H1 (cell line): ENCODE data around the gene ZNF532. TPM values are rescaled to one million over a fixed set of nuclear protein-coding genes. Genes with fewer than 3 reads are reported as not detected.

ENCODE experiments used
- CTCF ChIA-PET: fragments of 300-600 bp; sonication (Branson Sonifier 250); formaldehyde crosslinking; loops from one replicate; lab custom pipeline; 2021; ENCODE audit not compliant: partially characterized antibody; lab: Charles Lee
- POLR2A ChIA-PET: fragments of 300-600 bp; sonication (Branson Sonifier 250); formaldehyde crosslinking; loops from one replicate; lab custom pipeline; 2021; ENCODE audit warnings: inconsistent platforms; ENCODE audit not compliant: partially characterized antibody; lab: Charles Lee
- DNase-seq, 2 experiments: peaks; one replicate each; pipeline versions ENCODE4 v3.0.0 to v3.0.0-alpha.2; 2010 to 2022; ENCODE audit warnings: low spot score in 2 of 2, low read depth in 1 of 2, mixed read lengths in 1 of 2
- FAIRE-seq: peaks from 2 replicates; lab custom pipeline; 2011; peaks lifted over from hg19 to GRCh38; lab: Jason Lieb, UNC
- H2AFZ ChIP-seq: 2 replicates; pipeline ENCODE4 v1.8.1; 2012; ENCODE audit warnings: low read length, inconsistent platforms
- H2AK5ac ChIP-seq: 2 replicates; pipeline ENCODE4 v1.6.1; 2013; ENCODE audit warnings: low read depth, low read length
- H2BK120ac ChIP-seq: replicated peaks from 2 replicates; pipeline ENCODE3; 2013; ENCODE audit warnings: low read depth, low read length, inconsistent platforms
- H2BK12ac ChIP-seq: 2 replicates; pipeline ENCODE4 v1.6.1; 2013; ENCODE audit warnings: low read depth, low read length
- H2BK15ac ChIP-seq: 2 replicates; pipeline ENCODE4 v1.6.1; 2013; ENCODE audit warnings: low read length
- H2BK20ac ChIP-seq: 2 replicates; pipeline ENCODE4 v1.6.1; 2013; ENCODE audit warnings: low read length
- H2BK5ac ChIP-seq: 2 replicates; pipeline ENCODE4 v1.6.1; 2013; ENCODE audit warnings: low read depth, low read length
- H3K14ac ChIP-seq: 2 replicates; pipeline ENCODE4 v1.6.1; 2013; ENCODE audit warnings: inconsistent platforms; ENCODE audit not compliant: insufficient read length
- H3K18ac ChIP-seq: 2 replicates; pipeline ENCODE4 v1.6.1; 2013; ENCODE audit warnings: low read length; ENCODE audit errors: extremely low read depth
- H3K23ac ChIP-seq: 2 replicates; pipeline ENCODE4 v1.6.1; 2013; ENCODE audit warnings: inconsistent platforms; ENCODE audit not compliant: insufficient read length
- H3K23me2 ChIP-seq: 2 replicates; pipeline ENCODE4 v1.6.1; 2013; ENCODE audit warnings: low read depth, low read length
- H3K27ac ChIP-seq: 2 replicates; pipeline ENCODE4 v1.6.1; 2011; ENCODE audit warnings: low read depth, low read length, inconsistent platforms
- H3K27me3 ChIP-seq, 4 experiments: replicated peaks in 1 of 4; 1 replicate in 1 of 4; 2 replicates in 3 of 4; pipeline versions ENCODE4 v1.6.1 to v1.8.1; 2011 to 2013; ENCODE audit warnings: low read length in 3 of 4, mild to moderate bottlenecking in 3 of 4, inconsistent platforms in 2 of 4, mixed read lengths in 2 of 4, moderate library complexity in 1 of 4; ENCODE audit not compliant: control insufficient read depth in 3 of 4, insufficient read depth in 3 of 4; ENCODE audit errors: extremely low read depth in 1 of 4
- H3K36me3 ChIP-seq, 4 experiments: 2 replicates each; pipeline versions ENCODE4 v1.6.1 to v1.8.1; 2011 to 2013; ENCODE audit warnings: mild to moderate bottlenecking in 4 of 4, low read length in 3 of 4, moderate library complexity in 2 of 4, control low read depth in 1 of 4, inconsistent platforms in 1 of 4; ENCODE audit not compliant: insufficient read depth in 4 of 4, control insufficient read depth in 2 of 4
- H3K4ac ChIP-seq: replicated peaks from 2 replicates; pipeline ENCODE3; 2013; ENCODE audit warnings: low read length, low read depth, mixed read lengths, inconsistent platforms; ENCODE audit not compliant: insufficient read length
- H3K4me1 ChIP-seq, 4 experiments: replicated peaks in 1 of 4; 1 replicate in 1 of 4; 2 replicates in 3 of 4; pipeline versions ENCODE4 v1.6.1 to v1.8.1; 2011 to 2013; ENCODE audit warnings: low read length in 3 of 4, inconsistent platforms in 2 of 4, mixed read lengths in 1 of 4; ENCODE audit not compliant: insufficient read depth in 4 of 4, control insufficient read depth in 3 of 4
- H3K4me2 ChIP-seq, 2 experiments: 2 replicates each; pipeline versions ENCODE4 v1.6.1 to v1.8.1; 2011 to 2013; ENCODE audit warnings: low read depth in 2 of 2, low read length in 2 of 2, control low read depth in 1 of 2, inconsistent platforms in 1 of 2, mild to moderate bottlenecking in 1 of 2; ENCODE audit not compliant: insufficient read depth in 1 of 2
- H3K4me3 ChIP-seq, 4 experiments: fragments of 200-600, 300-600 bp in 1 of 4; sonication (generic), shearing (Covaris generic), sonication (Bioruptor Twin) in 1 of 4; 2 replicates each; pipeline versions ENCODE4 v1.5.1 to v1.8.1; 2011 to 2016; ENCODE audit warnings: low read length in 4 of 4, low read depth in 3 of 4, control low read depth in 2 of 4, inconsistent platforms in 2 of 4, mild to moderate bottlenecking in 2 of 4, mixed read lengths in 1 of 4, moderate library complexity in 1 of 4; ENCODE audit not compliant: insufficient read depth in 2 of 4; ENCODE audit errors: extremely low read depth in 1 of 4
- H3K56ac ChIP-seq: replicated peaks from 2 replicates; pipeline ENCODE3; 2013; ENCODE audit warnings: low read depth, mild to moderate bottlenecking, mixed read lengths, low read length, inconsistent platforms; ENCODE audit not compliant: insufficient read length
- H3K79me1 ChIP-seq: 2 replicates; pipeline ENCODE4 v1.6.1; 2013; ENCODE audit warnings: low read depth, low read length, control low read depth
- H3K79me2 ChIP-seq, 2 experiments: 2 replicates each; pipeline versions ENCODE4 v1.6.1 to v1.8.1; 2012 to 2013; ENCODE audit warnings: low read length in 2 of 2, mild to moderate bottlenecking in 2 of 2, inconsistent platforms in 1 of 2; ENCODE audit not compliant: insufficient read depth in 2 of 2, control insufficient read depth in 1 of 2
- H3K9ac ChIP-seq, 4 experiments: replicated peaks in 1 of 4; 1 replicate in 1 of 4; 2 replicates in 3 of 4; pipeline versions ENCODE4 v1.6.1 to v1.8.1; 2011 to 2013; ENCODE audit warnings: low read depth in 3 of 4, low read length in 3 of 4, control low read depth in 2 of 4, mild to moderate bottlenecking in 2 of 4, moderate library complexity in 2 of 4, inconsistent platforms in 1 of 4; ENCODE audit errors: extremely low read depth in 1 of 4
- H3K9me3 ChIP-seq, 2 experiments: 2 replicates each; pipeline versions ENCODE4 v1.6.1 to v1.8.1; 2012 to 2013; ENCODE audit warnings: mild to moderate bottlenecking in 2 of 2, moderate library complexity in 2 of 2, control low read depth in 1 of 2, inconsistent platforms in 1 of 2, low read depth in 1 of 2, low read length in 1 of 2, mixed read lengths in 1 of 2; ENCODE audit not compliant: insufficient read depth in 2 of 2
- H4K20me1 ChIP-seq, 2 experiments: replicated peaks in 1 of 2; 2 replicates each; pipeline versions ENCODE3 to v1.8.1; 2011 to 2013; ENCODE audit warnings: inconsistent platforms in 2 of 2, low read length in 2 of 2, mild to moderate bottlenecking in 1 of 2; ENCODE audit not compliant: insufficient read depth in 2 of 2, control insufficient read depth in 1 of 2
- H4K5ac ChIP-seq: 2 replicates; pipeline ENCODE4 v1.6.1; 2013; ENCODE audit warnings: low read length, low read depth, mixed read lengths, inconsistent platforms; ENCODE audit not compliant: insufficient read length
- H4K8ac ChIP-seq: 2 replicates; pipeline ENCODE4 v1.8.0; 2013; ENCODE audit warnings: mild to moderate bottlenecking, moderate library complexity, low read length, inconsistent platforms; ENCODE audit not compliant: insufficient read depth; ENCODE audit errors: extremely low read depth
- H4K91ac ChIP-seq: replicated peaks from 2 replicates; pipeline ENCODE3; 2013; ENCODE audit warnings: low read length, mixed read lengths, inconsistent platforms; ENCODE audit not compliant: insufficient read length
- ASH2L ChIP-seq: fragments of 200-600, 300-600 bp; sonication (generic); IDR thresholded peaks from one replicate; pipeline ENCODE4 v1.7.1; 2017; ENCODE audit warnings: low read length
- CBX5 ChIP-seq: fragments of 300-800, 300-1000 bp; sonication (generic); IDR thresholded peaks from 2 replicates; pipeline ENCODE4 v1.7.1; 2016; ENCODE audit warnings: antibody characterized with exemption, low read length, low read depth
- CHD1 ChIP-seq: IDR thresholded peaks from 2 replicates; pipeline ENCODE4 v1.6.1; 2012; ENCODE audit warnings: low read depth, low read length, improper control_type of control experiment
- GTF2F1 ChIP-seq: IDR thresholded peaks from 2 replicates; pipeline ENCODE4 v1.6.1; 2012; ENCODE audit warnings: low read depth, low read length, improper control_type of control experiment, borderline replicate concordance
- HDAC6 ChIP-seq: IDR thresholded peaks from one replicate; pipeline ENCODE4 v1.7.1; 2012; ENCODE audit warnings: low read depth, mild to moderate bottlenecking, inconsistent platforms, low read length, moderate library complexity
- MAX ChIP-seq: IDR thresholded peaks from 2 replicates; pipeline ENCODE4 v1.6.1; 2012; ENCODE audit warnings: inconsistent platforms
- RAD21 ChIP-seq, 2 experiments: IDR thresholded peaks in 1 of 2; conservative IDR thresholded peaks in 1 of 2; 2 replicates each; pipeline ENCODE4 v1.6.1; 2011; ENCODE audit warnings: low read depth in 2 of 2, low read length in 2 of 2, improper control_type of control experiment in 1 of 2, inconsistent platforms in 1 of 2, mild to moderate bottlenecking in 1 of 2, moderate library complexity in 1 of 2
- RBBP5 ChIP-seq: IDR thresholded peaks from 2 replicates; pipeline ENCODE4 v1.7.1; 2012; ENCODE audit warnings: low read depth, mild to moderate bottlenecking, inconsistent platforms, low read length, moderate library complexity, borderline replicate concordance
- RXRA ChIP-seq: IDR thresholded peaks from 2 replicates; pipeline ENCODE4 v1.6.1; 2011; ENCODE audit warnings: low read depth, mild to moderate bottlenecking, low read length, moderate library complexity; ENCODE audit not compliant: insufficient read depth
- SIRT6 ChIP-seq: IDR thresholded peaks from one replicate; pipeline ENCODE4 v1.7.1; 2012; ENCODE audit warnings: low read length, inconsistent platforms
- SUZ12 ChIP-seq: fragments of 200-600 bp; sonication (generic); IDR thresholded peaks from 2 replicates; pipeline ENCODE4 v1.6.1; 2012; ENCODE audit warnings: mild to moderate bottlenecking, inconsistent platforms, low read length, moderate library complexity, mixed read lengths
- TEAD4 ChIP-seq: IDR thresholded peaks from 2 replicates; pipeline ENCODE4 v1.6.1; 2012; ENCODE audit warnings: low read depth, low read length, inconsistent platforms, mixed read lengths
- USF2 ChIP-seq: IDR thresholded peaks from 2 replicates; pipeline ENCODE4 v1.6.1; 2011; ENCODE audit warnings: low read length, improper control_type of control experiment
- WGBS, 2 experiments: shearing (Covaris generic) in 1 of 2; methylation state at CpG; one replicate each; pipeline versions ENCODE4 v1.1.6 to v1.1.7; 2013 to 2015; ENCODE audit warnings: low lambda C conversion rate in 2 of 2, mixed read lengths in 2 of 2, inconsistent platforms in 1 of 2, low coverage in 1 of 2, missing lambda C conversion rate in 1 of 2; ENCODE audit not compliant: insufficient replicate concordance in 2 of 2, insufficient coverage in 1 of 2, insufficient read length in 1 of 2; ENCODE audit errors: extremely low coverage in 1 of 2, missing lambda C conversion rate in 1 of 2; 5-methylcytosine and 5-hydroxymethylcytosine counted together
- polyA plus RNA-seq, 7 experiments: library from polyadenylated mRNA; depleted of rRNA in 3 of 7; stranded (reverse) in 5 of 7; unstranded in 2 of 7; fragments of >200 nt in 5 of 7; fragments of 200-250 nt in 2 of 7; gene quantifications; 1 replicate in 5 of 7; 2 replicates in 1 of 7; 4 replicates in 1 of 7; pipeline versions ENCODE4 v1.2.1 to v1.2.3, GENCODE V29; 2011 to 2013; ENCODE audit warnings: missing spikeins in 2 of 7, mixed read lengths in 2 of 7
- total RNA-seq: library from RNA; stranded (reverse); fragmentation: NEBNext Ultra II Directional; extraction: Animal tissue kit (Norgen Biotek cat#: 25700); gene quantifications from 2 replicates; pipeline ENCODE4 v1.2.1, GENCODE V29; 2021

Gene ZNF532
- total and polyA plus RNA-seq, 2 of the 8 experiments (the other 6 are each of a cell fraction or from before 2014, with no cell fraction given), result 143 to 240 TPM

DNA sequence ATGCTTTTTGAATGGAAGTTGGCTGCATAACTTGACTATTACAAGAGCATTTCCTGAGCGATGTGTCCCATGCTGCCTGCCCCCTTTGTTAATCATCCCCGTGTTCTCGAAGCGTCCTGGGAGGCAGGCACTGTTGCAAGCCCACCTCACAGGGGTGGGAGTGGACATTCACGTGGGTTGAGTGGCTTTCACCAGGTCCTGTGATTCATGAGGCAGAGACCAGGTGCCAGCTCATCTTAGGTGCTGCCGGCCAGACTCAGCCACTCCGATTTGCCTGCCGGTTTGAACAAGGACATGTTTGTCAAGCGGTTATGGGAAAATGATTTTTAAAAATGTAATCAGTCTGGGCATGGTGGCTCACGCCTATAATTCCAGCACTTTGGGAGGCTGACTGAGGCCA is 112.5 kb downstream of the ZNF532 start:
- Histone ChIP-seq H3K4me2 (no peak overlapping the region), H3K79me1 (no peaks in the 10 kb centered on the region; the same call in 1 of the 2 replicates), H2BK120ac (no peak overlapping the region), H3K4me1 (no peaks in the 10 kb centered on the region), H2AK5ac (no peak overlapping the region), H2BK5ac (no peak overlapping the region), H4K20me1 (peaks cover 0 to 3% of the 10 kb centered on the region in 2 experiments), H4K8ac (no peak overlapping the region), H3K79me2 (peaks cover 0 to 41% of the 10 kb centered on the region in 2 experiments; a peak in 2 of 4 replicates), H3K14ac (no peak overlapping the region), H3K56ac (no peak overlapping the region), H3K36me3 (peaks cover 18 to 61% (median 50%) of the 10 kb centered on the region in 4 experiments), H3K4ac (no peak overlapping the region), H3K9ac (no peak overlapping the region), H3K9me3 (no peaks in the 10 kb centered on the region), H4K91ac (no peak overlapping the region), H3K27me3 (no peaks in the 10 kb centered on the region), H2BK15ac (no peak overlapping the region), H2BK12ac (no peak overlapping the region), H3K27ac (no peak overlapping the region), H3K23ac (no peak overlapping the region), H3K23me2 (no peaks in the 10 kb centered on the region), H4K5ac (peak overlapping the region; percentile 2), H2BK20ac (no peak overlapping the region), H3K4me3 (no peak overlapping the region), H3K18ac (no peak overlapping the region), H2AFZ (no peak overlapping the region)
- no peak for FAIRE-seq
- no peak for DNase-seq
- ChIA-PET POLR2A (interaction anchor here (1.0 to 1.3 kb wide), 2 partner anchors 11 to 107 kb away, joined by 3 to 4 read pairs; no protein-coding TSS in a partner anchor), CTCF (interaction anchor here (1.0 to 1.1 kb wide), 2 partner anchors 195 to 204 kb away, joined by 4 to 5 read pairs; no protein-coding TSS in a partner anchor)
- 93% methylated on average over 10 of the region's 10 CpGs; no CpG with 5 or more reads in 1 of the 2 experiments for WGBS, 2 experiments
- no peak for TF ChIP-seq USF2
- TF ChIP-seq TEAD4, result no peak
- TF ChIP-seq MAX, result no peak
- no peak for TF ChIP-seq RAD21 (IDR thresholded peaks at IDR 0.05 in 1 of 2, conservative IDR thresholded peaks at IDR 0.05 in 1 of 2; ENCODE audit: low read depth in 2 of 2, low read length in 2 of 2)
- TF ChIP-seq GTF2F1, result no peak
- no peak for TF ChIP-seq SIRT6
- no peak for TF ChIP-seq HDAC6
- TF ChIP-seq ASH2L, result no peak
- no peak for TF ChIP-seq CHD1
- TF ChIP-seq CBX5, result no peak
- no peak for TF ChIP-seq RBBP5
- no peak for TF ChIP-seq RXRA
- no peak for TF ChIP-seq SUZ12
